Measurements from ENCODE around the gene SYTL4. TPM values are rescaled to one million over a fixed set of nuclear protein-coding genes. Genes with fewer than 3 reads are reported as not detected.

SYTL4 gene
- total RNA-seq, 1 experiment from 2014 or later, result 23.4 TPM

GRCh38 chrX:100687546-100687945, 44.4 kb downstream of the SYTL4 start:
- H3K9me2 ChIP-seq (ENCODE audit: insufficient read depth), result no peaks in the 10 kb centered on the region
- no peaks in the 10 kb centered on the region for H3K36me3 ChIP-seq (ENCODE audit: low read depth)
- no peaks in the 10 kb centered on the region for H3K9me3 ChIP-seq (ENCODE audit: insufficient read depth, low read depth)
- CTCF ChIA-PET, result interaction anchor here (1.1 to 1.5 kb wide), 3 partner anchors 9 to 81 kb away, joined by 3 to 6 read pairs (median 3); no protein-coding TSS in a partner anchor
- H3K27me3 ChIP-seq (ENCODE audit: insufficient read depth, low read depth), result no peaks in the 10 kb centered on the region
- POLR2A ChIA-PET (ENCODE audit: unreplicated experiment), result no interaction called here
- no peaks in the 10 kb centered on the region for H4K20me1 ChIP-seq (ENCODE audit: insufficient read depth)
- no peak overlapping the region for H3K4me2 ChIP-seq
- peaks cover 7% of the 10 kb centered on the region for H3K4me1 ChIP-seq (replicated peaks; ENCODE audit: insufficient read depth)
- H3F3A ChIP-seq (ENCODE audit: insufficient read depth, low read depth), result peaks cover 11% of the 10 kb centered on the region; the same call in 1 of the 2 replicates
- TF ChIP-seq CTCF (conservative IDR thresholded peaks at IDR 0.05) (no peak), EZH2 (IDR thresholded peaks at IDR 0.05; ENCODE audit: low read depth) (no peak)
- no peak overlapping the region for H2AFZ ChIP-seq
- no peak for DNase-seq
- H3K27ac ChIP-seq, result no peak overlapping the region
- no peak overlapping the region for H3K4me3 ChIP-seq
- no TSS peak for BruUV-seq (replicated peaks)
- H3K79me2 ChIP-seq (ENCODE audit: low read depth), result no peaks in the 10 kb centered on the region
- intact Hi-C loops (cut with micrococcal nuclease; ENCODE audit: unreplicated experiment), result no loop called here

GRCh38 chrX:100687128-100687527, 44.8 kb downstream of the SYTL4 start:
- Histone ChIP-seq H3K36me3 (ENCODE audit: low read depth) (no peaks in the 10 kb centered on the region), H3K4me3 (no peak overlapping the region), H3F3A (ENCODE audit: insufficient read depth, low read depth) (peaks cover 11% of the 10 kb centered on the region; the same call in 1 of the 2 replicates), H3K27ac (no peak overlapping the region), H3K4me1 (replicated peaks; ENCODE audit: insufficient read depth) (peaks cover 7% of the 10 kb centered on the region), H3K4me2 (no peak overlapping the region), H4K20me1 (ENCODE audit: insufficient read depth) (no peaks in the 10 kb centered on the region), H3K9me3 (ENCODE audit: insufficient read depth, low read depth) (no peaks in the 10 kb centered on the region), H2AFZ (no peak overlapping the region), H3K9me2 (ENCODE audit: insufficient read depth) (no peaks in the 10 kb centered on the region), H3K27me3 (ENCODE audit: insufficient read depth, low read depth) (no peaks in the 10 kb centered on the region), H3K79me2 (ENCODE audit: low read depth) (no peaks in the 10 kb centered on the region)
- intact Hi-C loops (cut with micrococcal nuclease; ENCODE audit: unreplicated experiment), result no loop called here
- TF ChIP-seq EZH2 (IDR thresholded peaks at IDR 0.05; ENCODE audit: low read depth), result no peak
- TF ChIP-seq CTCF (conservative IDR thresholded peaks at IDR 0.05), result no peak
- BruUV-seq (replicated peaks), result no TSS peak
- ChIA-PET CTCF (interaction anchor here (1.1 to 1.5 kb wide), 3 partner anchors 9 to 81 kb away, joined by 3 to 6 read pairs (median 3); no protein-coding TSS in a partner anchor), POLR2A (ENCODE audit: unreplicated experiment) (no interaction called here)
- no peak for DNase-seq

- no peaks in the 10 kb centered on the region for H4K20me1 ChIP-seq (ENCODE audit: insufficient read depth)
- H3K4me1 ChIP-seq (replicated peaks; ENCODE audit: insufficient read depth), result peaks cover 6% of the 10 kb centered on the region
- no TSS peak for BruUV-seq (replicated peaks)
- peaks cover 10% of the 10 kb centered on the region; the same call in 1 of the 2 replicates for H3F3A ChIP-seq (ENCODE audit: insufficient read depth, low read depth)
- H3K79me2 ChIP-seq (ENCODE audit: low read depth), result no peaks in the 10 kb centered on the region
- TF ChIP-seq CTCF (conservative IDR thresholded peaks at IDR 0.05) (no peak; the same call in 1 of the 2 replicates), EZH2 (IDR thresholded peaks at IDR 0.05; ENCODE audit: low read depth) (no peak)
- H3K4me3 ChIP-seq, result no peak overlapping the region
- no peaks in the 10 kb centered on the region for H3K36me3 ChIP-seq (ENCODE audit: low read depth)
- H3K9me3 ChIP-seq (ENCODE audit: insufficient read depth, low read depth), result no peaks in the 10 kb centered on the region
- no peaks in the 10 kb centered on the region for H3K9me2 ChIP-seq (ENCODE audit: insufficient read depth)
- no peak for DNase-seq
- no peak overlapping the region for H3K27ac ChIP-seq
- ChIA-PET CTCF (interaction anchor here (0.6 to 2.0 kb wide), 2 partner anchors 45 to 83 kb away, joined by 5 to 11 read pairs; no protein-coding TSS in a partner anchor), POLR2A (ENCODE audit: unreplicated experiment) (no interaction called here)
- H3K4me2 ChIP-seq, result no peak overlapping the region
- no peak overlapping the region for H2AFZ ChIP-seq
- intact Hi-C loops (cut with micrococcal nuclease; ENCODE audit: unreplicated experiment), result loop anchor here (1.0 to 2.0 kb wide), 3 partner anchors 71 to 174 kb away; no protein-coding TSS in a partner anchor
- no peaks in the 10 kb centered on the region for H3K27me3 ChIP-seq (ENCODE audit: insufficient read depth, low read depth)
Observed at GRCh38 chrX:100685997-100686305, 46.0 kb downstream of the SYTL4 start.
